ENCODE data around the gene PATL1. TPM values are rescaled to one million over a fixed set of nuclear protein-coding genes. Genes with fewer than 3 reads are reported as not detected.

The PATL1 gene
- total and polyA plus RNA-seq, 3 donors from 2014 or later, result 22.5 to 25.4 (median 24.0) TPM

DNA sequence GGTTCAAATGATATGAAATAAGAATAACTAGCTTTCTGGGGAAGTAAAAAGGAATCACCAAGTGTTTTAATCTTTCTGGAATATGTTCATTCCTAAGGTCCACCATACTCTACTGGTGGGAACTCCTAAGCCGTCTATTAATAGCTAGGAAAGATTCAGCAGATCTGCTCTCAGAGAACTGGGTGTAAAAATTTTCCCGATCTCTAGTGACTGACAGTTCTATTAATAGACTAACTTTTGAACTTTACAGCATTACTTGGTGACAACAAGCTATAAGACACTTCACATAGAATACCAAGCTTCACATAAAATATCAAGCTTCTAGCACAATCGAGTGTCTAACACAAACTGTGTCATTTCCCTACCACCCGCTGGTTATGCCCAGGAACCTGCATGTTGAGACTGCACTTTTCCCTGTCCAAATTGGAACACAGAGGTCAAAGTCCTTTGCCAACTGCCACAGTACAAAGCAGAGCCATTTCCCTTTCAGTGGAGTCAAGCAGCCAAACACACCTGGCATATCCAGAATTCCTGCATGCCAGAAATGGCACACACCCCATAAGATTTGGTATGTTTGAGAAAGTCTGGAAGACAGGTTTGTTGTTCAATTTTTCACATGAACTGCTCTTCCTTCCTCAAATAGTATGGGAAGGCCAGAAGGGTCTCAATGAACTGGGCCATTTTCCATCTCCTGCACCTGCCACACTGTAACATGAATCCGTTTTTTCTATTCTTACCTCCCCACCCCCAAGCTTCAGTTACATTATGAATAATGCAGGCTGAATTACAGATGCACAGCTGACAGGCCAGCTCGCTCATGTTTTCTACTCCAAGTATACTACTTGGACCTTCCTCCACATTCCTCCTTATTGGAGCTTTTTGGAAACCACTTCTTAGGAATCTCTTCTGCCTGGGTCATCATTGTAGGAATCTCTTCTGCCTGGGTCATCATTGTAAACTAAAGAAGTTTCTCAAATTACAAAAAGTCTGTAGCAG is 57.0 kb downstream of the PATL1 start:
- intact Hi-C loops (cut with DNase I; ENCODE audit: low total_unique reads), result no loop called here
- 69% methylated on average over 6 of the region's 6 CpGs for WGBS, 2 donors

DNA sequence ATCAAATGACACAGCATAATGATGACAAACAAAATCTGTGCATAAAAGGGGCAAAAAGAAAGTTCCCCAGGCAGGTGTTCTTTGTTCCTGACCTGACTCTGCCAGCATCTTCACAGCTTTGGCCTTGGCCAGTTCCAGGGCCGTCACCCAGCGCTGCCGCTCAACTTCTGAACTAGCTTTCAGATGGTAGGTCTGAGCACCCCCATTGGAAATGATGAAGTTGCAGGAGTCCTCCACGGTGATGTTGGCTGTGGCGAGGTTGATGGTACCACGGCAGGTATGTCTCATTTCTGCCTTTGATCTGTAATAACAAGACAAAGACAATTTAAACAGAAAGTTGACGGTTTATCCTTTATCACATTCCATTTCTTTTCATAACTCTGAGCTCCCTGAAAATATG is 58.5 kb downstream of the PATL1 start:
- TF ChIP-seq, protein P1, sequence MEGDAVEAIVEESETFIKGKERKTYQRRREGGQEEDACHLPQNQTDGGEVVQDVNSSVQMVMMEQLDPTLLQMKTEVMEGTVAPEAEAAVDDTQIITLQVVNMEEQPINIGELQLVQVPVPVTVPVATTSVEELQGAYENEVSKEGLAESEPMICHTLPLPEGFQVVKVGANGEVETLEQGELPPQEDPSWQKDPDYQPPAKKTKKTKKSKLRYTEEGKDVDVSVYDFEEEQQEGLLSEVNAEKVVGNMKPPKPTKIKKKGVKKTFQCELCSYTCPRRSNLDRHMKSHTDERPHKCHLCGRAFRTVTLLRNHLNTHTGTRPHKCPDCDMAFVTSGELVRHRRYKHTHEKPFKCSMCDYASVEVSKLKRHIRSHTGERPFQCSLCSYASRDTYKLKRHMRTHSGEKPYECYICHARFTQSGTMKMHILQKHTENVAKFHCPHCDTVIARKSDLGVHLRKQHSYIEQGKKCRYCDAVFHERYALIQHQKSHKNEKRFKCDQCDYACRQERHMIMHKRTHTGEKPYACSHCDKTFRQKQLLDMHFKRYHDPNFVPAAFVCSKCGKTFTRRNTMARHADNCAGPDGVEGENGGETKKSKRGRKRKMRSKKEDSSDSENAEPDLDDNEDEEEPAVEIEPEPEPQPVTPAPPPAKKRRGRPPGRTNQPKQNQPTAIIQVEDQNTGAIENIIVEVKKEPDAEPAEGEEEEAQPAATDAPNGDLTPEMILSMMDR (IDR thresholded peaks at IDR 0.05), result no peak
- TF ChIP-seq POLR2A (IDR thresholded peaks at IDR 0.05), result no peak
- H3K4me3 ChIP-seq, result no peak overlapping the region
- no peaks in the 10 kb centered on the region for H3K36me3 ChIP-seq (ENCODE audit: low read depth, missing control alignments)
- H3K27me3 ChIP-seq, result no peaks in the 10 kb centered on the region
- H3K9me3 ChIP-seq, result no peaks in the 10 kb centered on the region
- WGBS, 2 donors, result 84 to 90% methylated on average over 7 of the region's 7 CpGs
- no peak for DNase-seq
- H3K27ac ChIP-seq, result no peak overlapping the region
- peaks cover 21% of the 10 kb centered on the region for H3K4me1 ChIP-seq
- intact Hi-C loops (cut with DNase I; ENCODE audit: low total_unique reads), result no loop called here

More for the DNA sequence above, 57.0 kb downstream of the PATL1 start:
- H3K36me3 ChIP-seq (ENCODE audit: low read depth, missing control alignments), result no peaks in the 10 kb centered on the region
- H3K9me3 ChIP-seq, result no peaks in the 10 kb centered on the region
- H3K27me3 ChIP-seq, result no peaks in the 10 kb centered on the region
- TF ChIP-seq POLR2A (IDR thresholded peaks at IDR 0.05), result no peak
- TF ChIP-seq, protein P1 (IDR thresholded peaks at IDR 0.05), result no peak
- peaks cover 21% of the 10 kb centered on the region for H3K4me1 ChIP-seq
- H3K27ac ChIP-seq, result no peak overlapping the region
- no peak for DNase-seq
- H3K4me3 ChIP-seq, result no peak overlapping the region

DNA sequence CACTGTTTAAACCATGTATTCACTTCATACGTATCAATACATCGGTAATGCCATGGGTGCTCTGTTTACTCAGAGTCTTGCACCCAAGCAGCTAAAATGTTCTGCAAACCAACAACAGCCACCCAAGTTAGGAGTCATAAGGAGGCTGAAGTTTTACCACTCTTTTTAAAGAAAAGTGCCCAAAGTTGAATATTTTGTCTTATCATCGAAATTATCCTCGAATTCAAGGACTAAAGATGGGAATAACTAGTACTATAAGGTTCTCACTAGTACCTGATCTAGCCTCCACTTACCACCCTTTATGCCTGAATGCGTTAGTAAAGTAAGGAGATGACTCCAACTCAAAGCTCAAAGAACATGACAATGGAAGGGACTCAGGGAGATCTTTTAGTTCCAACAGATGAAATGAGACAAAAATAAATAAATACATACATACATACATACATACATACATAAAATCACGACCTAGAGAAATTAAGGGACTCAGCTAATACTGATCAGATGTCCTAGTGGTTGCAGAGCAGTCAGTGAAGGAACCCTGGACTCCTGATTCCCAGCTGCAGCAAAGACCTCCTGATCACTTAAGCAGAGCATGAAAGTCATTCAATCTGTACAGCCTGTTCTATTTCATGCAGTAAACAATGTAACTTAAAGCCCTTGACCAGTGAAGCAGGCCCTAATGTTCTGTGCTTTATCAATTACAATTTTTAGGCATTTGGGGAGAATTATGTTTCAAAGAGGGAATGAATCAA is 61.0 kb downstream of the PATL1 start:
- intact Hi-C loops (cut with DNase I; ENCODE audit: low total_unique reads), result no loop called here
- Histone ChIP-seq H3K36me3 (ENCODE audit: low read depth, missing control alignments) (no peaks in the 10 kb centered on the region), H3K27me3 (no peaks in the 10 kb centered on the region), H3K4me3 (no peak overlapping the region), H3K4me1 (peaks cover 11% of the 10 kb centered on the region), H3K27ac (no peak overlapping the region), H3K9me3 (no peaks in the 10 kb centered on the region)
- TF ChIP-seq, protein P1 (IDR thresholded peaks at IDR 0.05), result no peak
- no peak for TF ChIP-seq POLR2A (IDR thresholded peaks at IDR 0.05)
- 86 to 89% methylated on average over 6 of the region's 6 CpGs for WGBS, 2 donors
- DNase-seq, result no peak

DNA sequence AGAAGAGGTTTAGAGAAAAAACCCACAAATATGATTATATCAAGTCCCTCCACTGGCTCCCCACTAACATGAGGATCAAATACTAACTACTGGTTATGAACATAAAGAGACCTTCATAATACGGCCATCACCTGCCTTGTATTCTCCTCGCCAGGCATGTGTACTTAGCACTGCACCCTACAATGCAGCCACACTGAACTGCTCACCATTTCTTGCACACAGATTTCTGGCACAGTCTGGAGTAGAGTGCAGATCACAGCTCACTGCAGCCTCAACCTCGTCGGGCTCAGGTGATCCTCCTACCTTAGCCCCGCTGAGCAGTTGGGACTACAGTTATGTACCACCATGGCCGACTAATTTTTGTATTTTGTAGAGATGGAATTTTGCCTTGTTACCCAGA is 66.4 kb downstream of the PATL1 start:
- Histone ChIP-seq H3K36me3 (ENCODE audit: low read depth, missing control alignments) (no peaks in the 10 kb centered on the region), H3K4me1 (no peaks in the 10 kb centered on the region), H3K9me3 (no peaks in the 10 kb centered on the region), H3K27ac (peak overlapping the region in 1 of 2 donors; percentile 1), H3K4me3 (no peak overlapping the region), H3K27me3 (no peaks in the 10 kb centered on the region)
- intact Hi-C loops (cut with DNase I; ENCODE audit: low total_unique reads), result no loop called here
- no peak for DNase-seq
- WGBS, 2 donors, result 86 to 97% methylated on average over 4 to 6 of the region's 6 CpGs
- TF ChIP-seq, protein P1 (IDR thresholded peaks at IDR 0.05), result no peak
- no peak for TF ChIP-seq POLR2A (IDR thresholded peaks at IDR 0.05)
